K562 (cell line): Measurements from ENCODE around the gene CBL. TPM values are rescaled to one million over a fixed set of nuclear protein-coding genes. Genes with fewer than 3 reads are reported as not detected.
A peak's percentile ranks its signal among the peaks of the same experiment; 100 is the strongest.

Experiments
- CBX1 ChIP-seq: sonication (generic); IDR thresholded peaks from 2 replicates; pipeline ENCODE4 v1.6.1; 2016; ENCODE audit warnings: antibody characterized with exemption, low read depth, mild to moderate bottlenecking
- COPS2 ChIP-seq: fragments of 450-650 bp; conservative IDR thresholded peaks from 2 replicates; pipeline ENCODE4 v1.6.1; 2016; ENCODE audit warnings: mild to moderate bottlenecking, moderate library complexity
- MAFF ChIP-seq: IDR thresholded peaks from 2 replicates; pipeline ENCODE4 v1.6.1; 2012; ENCODE audit warnings: low read length, improper control_type of control experiment
- MAZ ChIP-seq, 2 experiments: fragments of 450-650 bp in 1 of 2; sonication (generic) in 1 of 2; formaldehyde crosslinking; IDR thresholded peaks in 1 of 2; conservative IDR thresholded peaks in 1 of 2; 2 replicates each; pipeline versions ENCODE4 v1.4.0 to v1.5.0; 2020; ENCODE audit warnings: mild to moderate bottlenecking in 1 of 2, missing genetic modification reagents in 1 of 2
- NCOA6 ChIP-seq: fragments of 450-650 bp; IDR thresholded peaks from 2 replicates; pipeline ENCODE4 v1.6.1; 2017; ENCODE audit warnings: mild to moderate bottlenecking
- NEUROD1 ChIP-seq: fragments of 150-350 bp; IDR thresholded peaks from 2 replicates; pipeline ENCODE4 v1.6.1; 2014; ENCODE audit warnings: borderline replicate concordance, low read length, low read depth; ENCODE audit not compliant: partially characterized antibody
- NFIX ChIP-seq: fragments of 250-450 bp; sonication (Bioruptor Pico); IDR thresholded peaks from 2 replicates; pipeline ENCODE4 v1.4.0; 2020; ENCODE audit warnings: low read depth, mild to moderate bottlenecking, moderate library complexity
- NUFIP1 ChIP-seq: fragments of 450-650 bp; IDR thresholded peaks from 2 replicates; pipeline ENCODE4 v1.6.1; 2018; ENCODE audit not compliant: partially characterized antibody
- PHF8 ChIP-seq: fragments of 200-600 bp; sonication (generic); IDR thresholded peaks from 2 replicates; pipeline ENCODE4 v1.6.1; 2012; ENCODE audit warnings: mixed run types, mild to moderate bottlenecking, inconsistent platforms, low read length, moderate library complexity, borderline replicate concordance
- PRPF4 ChIP-seq: fragments of 200-400 bp; formaldehyde crosslinking; IDR thresholded peaks from one replicate; pipeline ENCODE4 v1.6.1; 2017; ENCODE audit warnings: low read length, low read depth, mild to moderate bottlenecking; ENCODE audit not compliant: insufficient read depth, poor library complexity, severe bottlenecking
- RBM15 ChIP-seq: fragments of 200-400 bp; formaldehyde crosslinking; IDR thresholded peaks from 2 replicates; pipeline ENCODE4 v1.6.1; 2018; ENCODE audit warnings: mild to moderate bottlenecking, low read length, moderate library complexity; ENCODE audit not compliant: insufficient read depth
- SNIP1 ChIP-seq: fragments of 450-650 bp; IDR thresholded peaks from 2 replicates; pipeline ENCODE4 v1.7.1; 2017; ENCODE audit warnings: low read depth, mild to moderate bottlenecking
- STAG1 ChIP-seq: sonication (generic); formaldehyde crosslinking; IDR thresholded peaks from 2 replicates; pipeline ENCODE4 v1.5.0; 2020; ENCODE audit warnings: missing genetic modification reagents, borderline replicate concordance
- STAT5A ChIP-seq: IDR thresholded peaks from 2 replicates; pipeline ENCODE4 v1.6.1; 2012; ENCODE audit warnings: low read length, inconsistent platforms, borderline replicate concordance
- TEAD1 ChIP-seq, 2 experiments: fragments of 450-650 bp in 1 of 2; sonication (generic) in 1 of 2; formaldehyde crosslinking; IDR thresholded peaks; 2 replicates each; pipeline versions ENCODE4 v1.4.0 to v1.8.0; 2020 to 2022; ENCODE audit warnings: mild to moderate bottlenecking in 2 of 2, missing genetic modification reagents in 1 of 2
- ZFX ChIP-seq: sonication (generic); formaldehyde crosslinking; IDR thresholded peaks from 2 replicates; pipeline ENCODE4 v1.8.0; 2022; ENCODE audit warnings: mild to moderate bottlenecking, missing genetic modification reagents, moderate library complexity
- ZNF175 ChIP-seq: fragments of 200-800 bp; sonication (Bioruptor generic); IDR thresholded peaks from 2 replicates; pipeline ENCODE4 v1.6.1; 2016; ENCODE audit warnings: low read depth, mild to moderate bottlenecking, missing genetic modification characterization, missing compliant biosample characterization
- ZNF507 ChIP-seq: conservative IDR thresholded peaks from 2 replicates; pipeline ENCODE4 v1.6.1; 2017; ENCODE audit warnings: missing genetic modification characterization, missing compliant biosample characterization
- ZNF79 ChIP-seq: fragments of 250-450 bp; sonication (Bioruptor Pico); IDR thresholded peaks from 2 replicates; pipeline ENCODE4 v1.4.0; 2020; ENCODE audit warnings: low read depth, mild to moderate bottlenecking, moderate library complexity
- polyA plus RNA-seq, 8 experiments: library from polyadenylated mRNA; depleted of rRNA in 4 of 8; stranded (reverse) in 5 of 8; unstranded in 3 of 8; fragments of >200 nt; fragmentation: Nextera tagmentation in 2 of 8; fragmentation: Illumina TruSeq in 1 of 8; extraction: Ambion mirVana in 2 of 8; extraction: Trizol in 1 of 8; gene quantifications; 2 replicates each; pipeline versions ENCODE4 v1.2.1 to v1.2.3, GENCODE V29; 2011 to 2014; ENCODE audit warnings: inconsistent platforms in 1 of 8, missing spikeins in 1 of 8
- total RNA-seq, 7 experiments: library from RNA; depleted of rRNA in 6 of 7; stranded (reverse); fragments of >200 nt in 6 of 7; fragmentation: Illumina TruSeq in 2 of 7; extraction: Trizol in 2 of 7; gene quantifications; 2 replicates each; pipeline versions ENCODE4 v1.2.1 to v1.2.3, GENCODE V29; 2011 to 2021; ENCODE audit warnings: low replicate concordance in 1 of 7
- TF ChIP-seq, protein P1 (sequence below), 2 experiments: fragments of 450-650 bp; IDR thresholded peaks; 2 replicates each; pipeline ENCODE4 v1.6.1; 2018; ENCODE audit warnings: mild to moderate bottlenecking in 2 of 2, low read depth in 1 of 2; ENCODE audit not compliant: partially characterized antibody in 2 of 2
- TF ChIP-seq, protein P2 (sequence below), 2 experiments: fragments of 450-650 bp; IDR thresholded peaks; 2 replicates each; pipeline ENCODE4 v1.6.1; 2016
- TF ChIP-seq, protein P3 (sequence below): fragments of 450-650 bp; formaldehyde crosslinking; IDR thresholded peaks from 2 replicates; pipeline ENCODE4 v1.4.0; 2020; ENCODE audit warnings: mild to moderate bottlenecking, moderate library complexity

Gene CBL
- total and polyA plus RNA-seq, 9 of the 15 experiments (the other 6 are each of a cell fraction or from before 2014, with no cell fraction given): 3.2 to 24.9 (median 9.9) TPM

DNA sequence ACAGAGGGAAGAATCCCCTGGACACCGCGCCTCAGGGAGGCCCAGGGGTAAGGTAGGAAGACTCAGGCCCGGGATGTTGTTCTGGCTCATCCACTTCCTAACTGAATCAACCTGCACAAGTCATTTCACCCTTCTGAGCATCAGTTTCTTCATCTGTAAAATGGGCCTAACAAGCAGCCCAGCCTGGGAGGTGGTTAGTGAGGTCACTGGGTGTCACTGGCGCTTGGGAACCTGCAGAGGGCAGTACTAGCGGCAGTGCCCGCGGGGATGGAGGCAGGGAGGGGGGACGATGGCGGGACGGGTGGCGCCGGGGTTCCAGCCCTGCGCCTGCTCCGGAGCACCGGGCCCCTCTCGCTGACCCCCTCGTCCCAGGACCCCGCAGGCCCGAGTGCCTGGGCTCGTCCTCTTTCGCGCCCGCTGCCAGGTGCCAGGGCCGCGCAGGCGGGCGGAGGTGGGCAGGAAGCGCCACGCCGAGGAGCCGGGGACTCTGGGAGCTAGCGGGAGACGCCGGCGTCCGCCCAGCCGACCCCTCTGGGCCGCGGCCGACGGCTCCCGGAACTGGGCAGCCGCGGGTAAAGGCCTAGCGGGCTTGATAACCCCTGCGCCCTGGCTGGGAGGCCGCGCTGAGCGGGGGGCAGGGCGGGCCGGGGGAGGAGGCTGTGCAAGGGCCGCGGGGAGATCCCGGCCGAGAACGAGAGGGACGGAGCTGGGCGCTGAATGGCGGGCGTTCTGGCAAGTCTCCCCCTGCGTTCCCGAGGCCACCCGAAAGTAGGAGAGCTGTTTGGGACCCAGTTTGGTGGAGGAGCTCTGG, 37.5 kb upstream of the CBL start, which contains the start of gene NLRX1 (continued):
- TF ChIP-seq SNIP1 (no peak), STAT5A (no peak), RBM15 (no peak), STAG1 (CRISPR knock-in tag) (no peak), CBX1 (peak; percentile 98), ZNF79 (CRISPR knock-in tag) (no peak), PRPF4 (no peak), NEUROD1 (no peak), ZNF507 (tag) (no peak), MAFF (no peak), NUFIP1 (no peak), MAZ (CRISPR knock-in tag; conservative IDR thresholded peaks at IDR 0.05 in 1 of 2, IDR thresholded peaks at IDR 0.05 in 1 of 2) (peak; percentile 49 to 62; a peak in 1 of 4 replicates), COPS2 (no peak), TEAD1 (CRISPR knock-in tag; IDR thresholded peaks at IDR 0.05) (no peak), NFIX (CRISPR knock-in tag) (no peak), PHF8 (peak; percentile 52; the same call in 1 of the 2 replicates), ZNF175 (CRISPR knock-in tag) (no peak), ZFX (peak; percentile 87), NCOA6 (no peak)
- TF ChIP-seq, protein P1, sequence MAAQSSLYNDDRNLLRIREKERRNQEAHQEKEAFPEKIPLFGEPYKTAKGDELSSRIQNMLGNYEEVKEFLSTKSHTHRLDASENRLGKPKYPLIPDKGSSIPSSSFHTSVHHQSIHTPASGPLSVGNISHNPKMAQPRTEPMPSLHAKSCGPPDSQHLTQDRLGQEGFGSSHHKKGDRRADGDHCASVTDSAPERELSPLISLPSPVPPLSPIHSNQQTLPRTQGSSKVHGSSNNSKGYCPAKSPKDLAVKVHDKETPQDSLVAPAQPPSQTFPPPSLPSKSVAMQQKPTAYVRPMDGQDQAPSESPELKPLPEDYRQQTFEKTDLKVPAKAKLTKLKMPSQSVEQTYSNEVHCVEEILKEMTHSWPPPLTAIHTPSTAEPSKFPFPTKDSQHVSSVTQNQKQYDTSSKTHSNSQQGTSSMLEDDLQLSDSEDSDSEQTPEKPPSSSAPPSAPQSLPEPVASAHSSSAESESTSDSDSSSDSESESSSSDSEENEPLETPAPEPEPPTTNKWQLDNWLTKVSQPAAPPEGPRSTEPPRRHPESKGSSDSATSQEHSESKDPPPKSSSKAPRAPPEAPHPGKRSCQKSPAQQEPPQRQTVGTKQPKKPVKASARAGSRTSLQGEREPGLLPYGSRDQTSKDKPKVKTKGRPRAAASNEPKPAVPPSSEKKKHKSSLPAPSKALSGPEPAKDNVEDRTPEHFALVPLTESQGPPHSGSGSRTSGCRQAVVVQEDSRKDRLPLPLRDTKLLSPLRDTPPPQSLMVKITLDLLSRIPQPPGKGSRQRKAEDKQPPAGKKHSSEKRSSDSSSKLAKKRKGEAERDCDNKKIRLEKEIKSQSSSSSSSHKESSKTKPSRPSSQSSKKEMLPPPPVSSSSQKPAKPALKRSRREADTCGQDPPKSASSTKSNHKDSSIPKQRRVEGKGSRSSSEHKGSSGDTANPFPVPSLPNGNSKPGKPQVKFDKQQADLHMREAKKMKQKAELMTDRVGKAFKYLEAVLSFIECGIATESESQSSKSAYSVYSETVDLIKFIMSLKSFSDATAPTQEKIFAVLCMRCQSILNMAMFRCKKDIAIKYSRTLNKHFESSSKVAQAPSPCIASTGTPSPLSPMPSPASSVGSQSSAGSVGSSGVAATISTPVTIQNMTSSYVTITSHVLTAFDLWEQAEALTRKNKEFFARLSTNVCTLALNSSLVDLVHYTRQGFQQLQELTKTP (IDR thresholded peaks at IDR 0.05; ENCODE audit: low read depth in 1 of 2, partially characterized antibody in 2 of 2): no peak
- TF ChIP-seq, protein P2, sequence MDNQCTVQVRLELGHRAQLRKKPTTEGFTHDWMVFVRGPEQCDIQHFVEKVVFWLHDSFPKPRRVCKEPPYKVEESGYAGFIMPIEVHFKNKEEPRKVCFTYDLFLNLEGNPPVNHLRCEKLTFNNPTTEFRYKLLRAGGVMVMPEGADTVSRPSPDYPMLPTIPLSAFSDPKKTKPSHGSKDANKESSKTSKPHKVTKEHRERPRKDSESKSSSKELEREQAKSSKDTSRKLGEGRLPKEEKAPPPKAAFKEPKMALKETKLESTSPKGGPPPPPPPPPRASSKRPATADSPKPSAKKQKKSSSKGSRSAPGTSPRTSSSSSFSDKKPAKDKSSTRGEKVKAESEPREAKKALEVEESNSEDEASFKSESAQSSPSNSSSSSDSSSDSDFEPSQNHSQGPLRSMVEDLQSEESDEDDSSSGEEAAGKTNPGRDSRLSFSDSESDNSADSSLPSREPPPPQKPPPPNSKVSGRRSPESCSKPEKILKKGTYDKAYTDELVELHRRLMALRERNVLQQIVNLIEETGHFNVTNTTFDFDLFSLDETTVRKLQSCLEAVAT (IDR thresholded peaks at IDR 0.05): no peak
- TF ChIP-seq, protein P3, sequence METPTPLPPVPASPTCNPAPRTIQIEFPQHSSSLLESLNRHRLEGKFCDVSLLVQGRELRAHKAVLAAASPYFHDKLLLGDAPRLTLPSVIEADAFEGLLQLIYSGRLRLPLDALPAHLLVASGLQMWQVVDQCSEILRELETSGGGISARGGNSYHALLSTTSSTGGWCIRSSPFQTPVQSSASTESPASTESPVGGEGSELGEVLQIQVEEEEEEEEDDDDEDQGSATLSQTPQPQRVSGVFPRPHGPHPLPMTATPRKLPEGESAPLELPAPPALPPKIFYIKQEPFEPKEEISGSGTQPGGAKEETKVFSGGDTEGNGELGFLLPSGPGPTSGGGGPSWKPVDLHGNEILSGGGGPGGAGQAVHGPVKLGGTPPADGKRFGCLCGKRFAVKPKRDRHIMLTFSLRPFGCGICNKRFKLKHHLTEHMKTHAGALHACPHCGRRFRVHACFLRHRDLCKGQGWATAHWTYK: no peak
